Endothelial cell of umbilical vein (primary cell): ENCODE results near the gene CADM4. TPM values are rescaled to one million over a fixed set of nuclear protein-coding genes. Genes with fewer than 3 reads are reported as not detected.

ENCODE experiments used
- BruUV-seq: library from RNA; stranded (reverse); fragments of 400-500 nt; replicated peaks from 2 replicates; lab custom pipeline; 2021; lab: Mats Ljungman, UMichigan
- CTCF ChIA-PET: fragments of 300-600, 350-600 bp; sonication (Branson Sonifier 250); formaldehyde crosslinking; loops from one replicate; lab custom pipeline; 2021; ENCODE audit warnings: antibody characterized with exemption, inconsistent platforms; lab: Charles Lee
- POLR2A ChIA-PET: fragments of 300-600, 350-600 bp; sonication (Branson Sonifier 250); formaldehyde crosslinking; loops from one replicate; lab custom pipeline; 2021; ENCODE audit warnings: antibody characterized with exemption, inconsistent platforms; lab: Charles Lee
- DNase-seq: peaks from one replicate; pipeline ENCODE4 v3.0.0-alpha.2; 2011; ENCODE audit warnings: low read depth, low spot score
- FAIRE-seq: peaks from 2 replicates; lab custom pipeline; 2011; peaks lifted over from hg19 to GRCh38; lab: Jason Lieb, UNC
- H2AFZ ChIP-seq: 2 replicates; pipeline ENCODE4 v1.6.0; 2012; ENCODE audit warnings: low read depth, low read length, control low read depth, inconsistent platforms
- H3K27ac ChIP-seq: 2 replicates; pipeline ENCODE4 v1.5.1; 2011; ENCODE audit warnings: low read depth, mild to moderate bottlenecking, control low read depth, low read length, moderate library complexity; ENCODE audit not compliant: insufficient read depth
- H3K27me3 ChIP-seq, 2 experiments: 2 replicates each; pipeline versions ENCODE4 v1.6.0 to v1.6.1; 2011; ENCODE audit warnings: low read length in 2 of 2, mixed read lengths in 1 of 2; ENCODE audit not compliant: control insufficient read depth in 2 of 2, insufficient read depth in 2 of 2
- H3K36me3 ChIP-seq, 2 experiments: 2 replicates in 1 of 2; 3 replicates in 1 of 2; pipeline ENCODE4 v1.5.1; 2011; ENCODE audit warnings: low read length in 2 of 2, mild to moderate bottlenecking in 1 of 2, moderate library complexity in 1 of 2; ENCODE audit not compliant: control insufficient read depth in 2 of 2, insufficient read depth in 2 of 2; ENCODE audit errors: extremely low read depth in 1 of 2
- H3K4me1 ChIP-seq: 3 replicates; pipeline ENCODE4 v1.5.1; 2011; ENCODE audit warnings: mild to moderate bottlenecking, low read length; ENCODE audit not compliant: control insufficient read depth, insufficient read depth; ENCODE audit errors: extremely low read depth
- H3K4me2 ChIP-seq: 2 replicates; pipeline ENCODE4 v1.6.1; 2011; ENCODE audit warnings: low read length, control low read depth, mixed read lengths; ENCODE audit not compliant: insufficient read depth
- H3K4me3 ChIP-seq, 3 experiments: fragments of 200-600 bp in 1 of 3; sonication (generic), shearing (Covaris generic) in 1 of 3; replicated peaks in 1 of 3; 2 replicates each; pipeline ENCODE4 v1.5.1; 2011 to 2016; ENCODE audit warnings: control low read depth in 3 of 3, low read length in 3 of 3, mild to moderate bottlenecking in 2 of 3, inconsistent platforms in 1 of 3, low read depth in 1 of 3, moderate library complexity in 1 of 3; ENCODE audit not compliant: insufficient read depth in 1 of 3
- H3K79me2 ChIP-seq: 2 replicates; pipeline ENCODE4 v1.6.0; 2012; ENCODE audit warnings: low read length, inconsistent platforms; ENCODE audit not compliant: control insufficient read depth, insufficient read depth
- H3K9ac ChIP-seq: replicated peaks from 2 replicates; pipeline ENCODE3; 2011; ENCODE audit warnings: low read length, control low read depth; ENCODE audit not compliant: insufficient read depth; ENCODE audit errors: extremely low read depth
- H3K9me1 ChIP-seq: replicated peaks from 3 replicates; pipeline ENCODE4 v1.6.0; 2011; ENCODE audit warnings: mild to moderate bottlenecking, low read length; ENCODE audit not compliant: control insufficient read depth, insufficient read depth; ENCODE audit errors: extremely low read depth
- H3K9me3 ChIP-seq: replicated peaks from 2 replicates; pipeline ENCODE4 v1.5.1; 2012; ENCODE audit warnings: low read length, inconsistent platforms; ENCODE audit not compliant: control insufficient read depth, insufficient read depth
- H4K20me1 ChIP-seq: replicated peaks from 2 replicates; pipeline ENCODE3; 2011; ENCODE audit warnings: mild to moderate bottlenecking, low read length; ENCODE audit not compliant: control insufficient read depth, insufficient read depth; ENCODE audit errors: extremely low read depth
- EZH2 ChIP-seq: IDR thresholded peaks from 2 replicates; pipeline ENCODE4 v1.6.1; 2012; ENCODE audit warnings: borderline replicate concordance, low read depth, mild to moderate bottlenecking, moderate library complexity, low read length, inconsistent platforms; ENCODE audit not compliant: severe bottlenecking
- FOS ChIP-seq: IDR thresholded peaks from 2 replicates; pipeline ENCODE4 v1.6.1; 2011; ENCODE audit warnings: mild to moderate bottlenecking, low read length, moderate library complexity, borderline replicate concordance; ENCODE audit not compliant: insufficient read depth
- GATA2 ChIP-seq: IDR thresholded peaks from 2 replicates; pipeline ENCODE4 v1.7.0; 2011; ENCODE audit warnings: low read depth, mild to moderate bottlenecking, moderate library complexity, mixed read lengths, low read length; ENCODE audit not compliant: insufficient read length, insufficient read depth
- JUN ChIP-seq: IDR thresholded peaks from 2 replicates; pipeline ENCODE4 v1.6.1; 2011; ENCODE audit warnings: borderline replicate concordance, low read depth; ENCODE audit not compliant: insufficient read length, insufficient read depth
- MYC ChIP-seq: IDR thresholded peaks from one replicate; pipeline ENCODE4 v1.6.1; 2011; ENCODE audit warnings: mild to moderate bottlenecking, low read depth, low read length
- POLR2A ChIP-seq: IDR thresholded peaks from 2 replicates; pipeline ENCODE4 v1.6.1; 2012; ENCODE audit warnings: low read depth, mild to moderate bottlenecking, control low read depth, low read length
- POLR2AphosphoS5 ChIP-seq: IDR thresholded peaks from 2 replicates; pipeline ENCODE4 v1.6.1; 2012; ENCODE audit warnings: low read depth, mild to moderate bottlenecking, control low read depth, low read length, moderate library complexity; ENCODE audit not compliant: insufficient read depth
- dilution Hi-C: fragments of 300-500 bp; cut with MboI; formaldehyde crosslinking; loops from one replicate; pipeline ENCODE4 v1.15.0; 2019; ENCODE audit warnings: low sequenced_read_pairs; ENCODE audit not compliant: extremely low pct_ligation_motif_present
- intact Hi-C: fragments of 100-400 bp; cut with micrococcal nuclease; formaldehyde crosslinking; loops from one replicate; pipeline ENCODE4 v1.10.0; 2022
- polyA plus RNA-seq, 4 experiments: library from polyadenylated mRNA; depleted of rRNA in 3 of 4; stranded (reverse) in 3 of 4; unstranded in 1 of 4; fragments of >200 nt; gene quantifications; 2 replicates each; pipeline versions ENCODE4 v1.2.1 to v1.2.3, GENCODE V29; 2011 to 2012; ENCODE audit warnings: missing spikeins in 1 of 4
- total RNA-seq: library from RNA; stranded (reverse); gene quantifications from 2 replicates; pipeline ENCODE4 v1.2.3, GENCODE V29; 2021
- TF ChIP-seq, protein P1 (sequence below): IDR thresholded peaks from 2 replicates; pipeline ENCODE4 v1.6.1; 2011; ENCODE audit not compliant: insufficient read depth, insufficient read length
- TF ChIP-seq, protein P2 (sequence below), 2 donors: IDR thresholded peaks; 1 replicate in 1 of 2; 2 replicates in 1 of 2; pipeline ENCODE4 v1.5.1; 2011; ENCODE audit warnings: low read length in 2 of 2, mild to moderate bottlenecking in 2 of 2, moderate library complexity in 2 of 2, control low read depth in 1 of 2, inconsistent platforms in 1 of 2, low read depth in 1 of 2; ENCODE audit not compliant: insufficient read depth in 1 of 2; ENCODE audit errors: extremely low read depth in 1 of 2

Gene CADM4
- total and polyA plus RNA-seq, 2 donors (not counting 3 experiments of a cell fraction or from before 2014, with no cell fraction given) = 5.0 to 7.5 TPM

GRCh38 chr19:43589678-43590077 is 50.0 kb downstream of the CADM4 start:
- peaks cover 5% of the 10 kb centered on the region for H3K4me1 ChIP-seq
- intact Hi-C loops = no loop called here
- FAIRE-seq = no peak

More at GRCh38 chr19:43589678-43590077, 50.0 kb downstream of the CADM4 start:
- Histone ChIP-seq H2AFZ (no peak overlapping the region), H3K9me1 (no peaks in the 10 kb centered on the region), H3K9ac (no peak overlapping the region), H3K79me2 (peaks cover 12% of the 10 kb centered on the region), H3K36me3 (peaks cover 9 to 27% of the 10 kb centered on the region in 2 experiments), H3K9me3 (no peaks in the 10 kb centered on the region), H4K20me1 (no peaks in the 10 kb centered on the region), H3K4me3 (no peak overlapping the region), H3K27me3 (no peaks in the 10 kb centered on the region), H3K27ac (no peak overlapping the region), H3K4me2 (no peak overlapping the region)
- POLR2A ChIA-PET = interaction anchor here (0.6 kb wide), 1 partner anchor 27 kb away, joined by 4 read pairs; no protein-coding TSS in a partner anchor
- DNase-seq = no peak
- CTCF ChIA-PET = interaction anchor here (1.6 kb wide), 1 partner anchor 35 kb away, joined by 8 read pairs; no protein-coding TSS in a partner anchor
- dilution Hi-C loops = no loop called here
- no peak for TF ChIP-seq MYC
- TF ChIP-seq JUN = no peak
- TF ChIP-seq POLR2A = no peak
- TF ChIP-seq, protein P1, sequence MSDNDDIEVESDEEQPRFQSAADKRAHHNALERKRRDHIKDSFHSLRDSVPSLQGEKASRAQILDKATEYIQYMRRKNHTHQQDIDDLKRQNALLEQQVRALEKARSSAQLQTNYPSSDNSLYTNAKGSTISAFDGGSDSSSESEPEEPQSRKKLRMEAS = no peak
- no peak for TF ChIP-seq EZH2
- TF ChIP-seq POLR2AphosphoS5 = no peak
- TF ChIP-seq FOS = no peak
- TF ChIP-seq, protein P2, sequence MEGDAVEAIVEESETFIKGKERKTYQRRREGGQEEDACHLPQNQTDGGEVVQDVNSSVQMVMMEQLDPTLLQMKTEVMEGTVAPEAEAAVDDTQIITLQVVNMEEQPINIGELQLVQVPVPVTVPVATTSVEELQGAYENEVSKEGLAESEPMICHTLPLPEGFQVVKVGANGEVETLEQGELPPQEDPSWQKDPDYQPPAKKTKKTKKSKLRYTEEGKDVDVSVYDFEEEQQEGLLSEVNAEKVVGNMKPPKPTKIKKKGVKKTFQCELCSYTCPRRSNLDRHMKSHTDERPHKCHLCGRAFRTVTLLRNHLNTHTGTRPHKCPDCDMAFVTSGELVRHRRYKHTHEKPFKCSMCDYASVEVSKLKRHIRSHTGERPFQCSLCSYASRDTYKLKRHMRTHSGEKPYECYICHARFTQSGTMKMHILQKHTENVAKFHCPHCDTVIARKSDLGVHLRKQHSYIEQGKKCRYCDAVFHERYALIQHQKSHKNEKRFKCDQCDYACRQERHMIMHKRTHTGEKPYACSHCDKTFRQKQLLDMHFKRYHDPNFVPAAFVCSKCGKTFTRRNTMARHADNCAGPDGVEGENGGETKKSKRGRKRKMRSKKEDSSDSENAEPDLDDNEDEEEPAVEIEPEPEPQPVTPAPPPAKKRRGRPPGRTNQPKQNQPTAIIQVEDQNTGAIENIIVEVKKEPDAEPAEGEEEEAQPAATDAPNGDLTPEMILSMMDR (IDR thresholded peaks at IDR 0.05; ENCODE audit: extremely low read depth in 1 of 2, insufficient read depth in 1 of 2, low read depth in 1 of 2, low read length in 2 of 2) = no peak
- TF ChIP-seq GATA2 = no peak
- no TSS peak for BruUV-seq
